ENCODE measurements around the gene FOXP3.

The FOXP3 gene

GRCh38 chrX:49212209-49212608 is 52.3 kb downstream of the FOXP3 start:
- no peak for DNase-seq

- no peak for DNase-seq
Observed at GRCh38 chrX:49211074-49211473, 53.4 kb downstream of the FOXP3 start.

GRCh38 chrX:49210406-49210805 is 54.1 kb downstream of the FOXP3 start:
- DNase-seq: no peak

GRCh38 chrX:49209434-49210251 is 54.9 kb downstream of the FOXP3 start:
- peak; percentile 29 for DNase-seq

GRCh38 chrX:49208399-49208798 is 56.1 kb downstream of the FOXP3 start:
- DNase-seq: no peak

- DNase-seq: no peak
Observed at GRCh38 chrX:49206543-49206942, 58.0 kb downstream of the FOXP3 start.

- no peak for DNase-seq
Observed at GRCh38 chrX:49205443-49205842, 59.1 kb downstream of the FOXP3 start.

- no peak for DNase-seq
Observed at GRCh38 chrX:49204709-49205108, 59.8 kb downstream of the FOXP3 start.

- no peak for DNase-seq
Observed at GRCh38 chrX:49204017-49204416, 60.5 kb downstream of the FOXP3 start.

GRCh38 chrX:49203536-49203935 is 61.0 kb downstream of the FOXP3 start:
- DNase-seq: no peak

- DNase-seq: no peak
Observed at GRCh38 chrX:49202022-49202421, 62.5 kb downstream of the FOXP3 start.
